HG02759 (cell line): ENCODE data around the gene EPOP.
A peak's percentile ranks its signal among the peaks of the same experiment; 100 is the strongest.

Source experiments
- ATAC-seq: cut with Tn5 transposase; IDR thresholded peaks from one replicate; pipeline ENCODE4 v1.9.1; 2021; ENCODE audit warnings: mild to moderate bottlenecking, moderate library complexity; ENCODE audit not compliant: unreplicated experiment

EPOP gene

DNA sequence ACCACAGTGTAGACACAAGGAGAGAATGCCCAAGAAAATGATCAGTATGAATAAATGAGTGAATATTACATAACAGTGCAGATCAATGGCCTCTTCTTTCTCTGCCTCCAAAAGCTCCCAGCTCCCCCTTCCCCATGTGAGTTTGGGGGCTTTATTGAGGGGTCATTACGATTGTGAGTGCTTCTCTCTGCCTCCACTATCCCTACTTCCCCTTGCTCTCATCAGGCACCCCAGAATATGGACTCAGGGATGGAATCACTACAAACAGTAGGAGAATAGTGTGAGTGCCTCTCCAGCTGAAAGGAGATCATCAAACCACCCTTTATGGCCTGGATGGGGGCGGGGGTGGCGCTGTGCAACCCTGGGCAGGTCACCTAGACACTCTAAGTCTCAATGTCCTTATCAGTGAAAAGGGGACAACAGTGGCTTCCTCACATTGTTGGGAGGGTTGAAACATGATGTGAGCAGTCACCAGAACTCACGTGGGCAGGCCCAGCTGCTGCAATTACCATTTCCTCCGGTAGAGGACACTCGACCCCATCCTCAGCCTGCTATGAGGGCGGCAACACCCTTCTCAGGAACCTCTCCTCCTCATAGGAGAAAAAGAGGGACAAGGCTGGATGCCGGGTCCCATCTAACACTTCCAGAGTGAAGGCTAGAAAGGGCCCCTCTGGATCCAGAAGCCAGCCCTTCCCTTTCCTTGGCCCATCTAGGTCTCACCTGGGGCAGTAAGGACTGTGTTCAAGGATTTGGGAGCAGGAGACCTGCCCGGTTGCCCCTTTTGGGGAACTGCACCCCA, 2.1 kb upstream of the EPOP start:
- ATAC-seq: no peak

DNA sequence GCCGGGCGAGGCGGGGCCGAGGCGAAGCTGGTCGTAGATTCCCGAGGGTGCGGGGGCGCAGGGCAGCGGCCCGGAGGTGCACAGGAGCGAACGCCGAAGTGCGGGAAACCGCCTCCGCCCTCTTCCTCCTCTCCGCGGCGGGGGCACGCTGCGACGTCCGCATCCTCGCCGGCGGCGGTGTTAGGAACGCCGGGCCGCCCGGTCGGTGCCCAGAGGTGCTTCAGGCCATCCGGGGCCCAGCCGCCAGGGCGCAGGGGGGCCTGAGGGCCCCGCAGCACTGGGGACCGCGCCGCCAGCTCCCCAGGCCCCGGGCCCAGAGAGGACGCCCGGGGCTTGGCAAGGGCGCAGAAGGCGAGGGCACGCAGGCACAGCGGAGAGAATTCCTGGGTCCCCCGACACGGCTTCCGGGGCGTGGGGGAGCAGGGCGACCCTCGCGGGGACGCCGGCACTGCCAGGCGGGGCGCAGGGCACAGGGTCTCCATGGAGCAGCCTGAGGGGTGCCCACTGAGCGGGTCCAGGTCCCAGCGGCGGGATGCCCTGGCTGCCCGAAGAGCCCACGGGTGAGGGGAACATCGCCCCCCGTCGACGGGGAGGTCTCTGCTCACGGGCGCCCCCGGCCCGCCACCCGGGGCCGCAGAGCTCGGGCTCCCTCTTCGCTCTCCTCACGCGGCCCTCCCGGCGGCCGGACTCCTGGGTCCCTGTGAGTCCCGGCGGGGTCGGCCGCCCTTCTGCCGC, 576 bp downstream of the EPOP start:
- ATAC-seq: peak; percentile 17

DNA sequence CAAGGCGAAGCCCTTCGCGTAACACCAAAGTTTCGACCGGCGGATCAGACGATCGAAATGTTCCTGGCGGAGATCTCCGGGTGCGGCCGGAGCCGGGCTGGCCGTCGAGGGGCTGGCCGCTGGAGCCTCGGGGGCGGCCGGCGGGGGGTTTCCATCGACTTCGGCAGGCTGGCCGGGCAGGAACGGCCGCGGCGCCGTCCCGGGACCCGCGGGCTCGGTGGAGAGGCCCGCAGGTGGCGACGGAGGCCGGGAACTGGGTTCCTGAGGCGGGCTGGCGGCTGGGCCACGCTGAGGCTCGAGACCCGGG, 1.1 kb downstream of the EPOP start:
- peak; percentile 12 for ATAC-seq

DNA sequence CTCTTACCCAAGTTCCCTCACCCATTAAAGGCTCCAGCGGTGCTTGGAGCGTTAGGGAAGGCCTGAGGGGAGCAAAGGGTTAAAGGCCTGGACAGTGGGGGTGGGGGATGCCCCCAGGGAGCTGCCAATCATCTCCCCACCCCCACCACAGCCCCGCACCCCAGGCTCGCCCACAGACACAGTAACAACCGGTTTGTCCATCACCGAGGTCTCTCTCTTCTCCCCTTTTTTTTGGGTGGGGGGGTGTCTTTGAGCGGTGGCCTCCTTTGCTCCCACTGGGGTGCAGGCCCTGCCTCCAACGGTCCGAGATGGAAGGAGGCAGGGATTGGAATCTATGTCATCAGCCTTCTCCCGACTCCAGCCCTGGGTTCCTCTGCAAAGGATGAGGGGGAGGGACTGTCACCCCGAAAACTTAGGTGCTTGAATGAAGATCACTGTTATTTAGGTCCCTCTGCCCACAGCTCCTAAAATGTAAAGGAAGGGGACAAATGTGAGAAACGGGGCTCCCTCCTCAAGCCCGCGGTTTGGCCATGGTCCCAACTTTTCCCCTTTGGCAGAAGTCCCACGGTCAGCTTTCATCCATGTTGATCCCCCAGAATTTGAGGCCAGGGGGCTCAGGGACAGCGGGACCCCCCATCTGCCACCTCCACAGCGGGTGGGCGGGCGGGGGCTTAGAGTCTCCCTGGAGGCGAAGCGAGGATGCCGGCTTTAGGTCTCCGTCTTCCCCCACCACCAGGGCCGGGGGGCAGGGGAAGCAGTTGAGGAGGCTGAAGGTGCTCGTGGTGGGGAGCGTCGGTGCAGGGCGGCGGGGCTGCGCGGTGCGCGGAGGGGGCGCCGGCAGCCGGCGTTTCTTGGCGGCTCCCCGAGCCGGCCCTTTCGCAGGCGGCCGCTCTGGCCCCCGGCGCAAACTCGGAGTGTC, 1.7 kb downstream of the EPOP start:
- ATAC-seq: no peak

DNA sequence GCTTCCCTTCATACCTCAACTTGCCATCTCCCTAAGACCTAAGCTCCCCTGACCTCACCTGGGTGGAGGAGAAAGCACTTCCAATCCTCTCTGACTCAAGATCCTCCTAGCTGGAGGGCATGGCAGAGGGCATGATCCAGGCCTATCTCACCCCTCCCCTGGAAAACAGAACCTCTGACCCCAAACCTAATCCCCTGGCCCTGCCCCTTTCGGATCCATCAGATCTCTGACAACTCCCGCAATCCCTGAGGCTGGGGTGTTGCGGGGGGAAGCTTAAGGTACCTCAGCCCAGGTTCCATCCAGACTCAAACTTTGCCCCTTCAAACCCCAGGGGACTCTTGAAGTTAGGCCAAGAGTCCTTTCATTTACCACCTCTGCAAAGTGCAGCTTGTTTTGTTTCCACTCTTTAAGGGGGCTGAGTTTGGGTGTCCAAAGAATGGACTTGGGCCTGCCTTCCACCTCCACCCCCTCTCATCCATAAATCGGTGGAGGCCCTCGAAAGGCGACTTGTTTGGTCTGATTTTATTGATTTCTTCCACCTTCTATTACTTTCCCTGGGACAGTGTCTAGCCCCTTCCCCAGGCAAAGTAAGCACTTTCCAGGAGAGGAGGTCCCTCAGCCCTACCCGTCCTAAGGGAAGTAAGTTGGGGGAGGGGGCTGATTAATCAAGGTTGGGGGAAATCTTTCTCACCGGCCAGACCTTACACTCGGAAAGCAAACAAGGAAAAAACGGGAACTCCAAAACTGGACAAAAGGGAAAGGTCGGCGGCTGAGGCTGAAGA, 2.6 kb downstream of the EPOP start:
- ATAC-seq: no peak

DNA sequence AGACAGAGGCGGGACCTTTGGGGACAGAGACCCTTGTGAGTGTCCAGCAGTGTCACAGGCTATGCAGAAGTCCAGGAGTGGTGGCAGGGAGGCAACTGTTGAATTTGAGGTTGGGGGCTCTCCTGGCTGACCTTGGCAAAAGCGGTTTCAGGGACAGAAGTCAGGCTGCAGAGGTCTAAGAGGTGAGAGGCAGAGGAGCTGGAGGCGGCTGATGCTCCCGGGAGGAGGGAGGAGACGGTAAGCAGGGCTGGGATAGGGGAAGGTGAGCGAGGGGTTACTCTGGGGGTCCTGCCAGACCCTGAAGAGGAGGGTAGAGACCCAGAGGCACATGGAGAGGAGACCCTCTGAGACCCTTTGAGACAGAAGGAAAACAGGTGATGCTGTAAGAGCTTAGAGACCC, 5.2 kb downstream of the EPOP start:
- no peak for ATAC-seq

DNA sequence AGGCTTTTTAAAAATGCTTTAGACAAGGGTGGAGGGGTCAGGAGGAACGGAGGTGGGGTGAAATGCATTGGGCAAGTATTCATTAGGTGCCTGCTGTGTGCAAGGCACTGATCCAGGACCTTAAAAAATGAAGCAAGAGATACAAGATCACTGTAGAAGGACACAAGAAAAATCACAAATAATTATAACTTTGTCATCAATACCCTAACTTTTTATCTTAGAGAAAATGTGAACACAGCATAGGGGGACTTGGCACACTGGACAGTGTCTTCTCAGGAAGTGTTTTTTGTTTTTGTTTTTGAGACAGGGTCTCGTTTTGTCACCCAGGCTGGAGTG, 7.0 kb downstream of the EPOP start:
- no peak for ATAC-seq

DNA sequence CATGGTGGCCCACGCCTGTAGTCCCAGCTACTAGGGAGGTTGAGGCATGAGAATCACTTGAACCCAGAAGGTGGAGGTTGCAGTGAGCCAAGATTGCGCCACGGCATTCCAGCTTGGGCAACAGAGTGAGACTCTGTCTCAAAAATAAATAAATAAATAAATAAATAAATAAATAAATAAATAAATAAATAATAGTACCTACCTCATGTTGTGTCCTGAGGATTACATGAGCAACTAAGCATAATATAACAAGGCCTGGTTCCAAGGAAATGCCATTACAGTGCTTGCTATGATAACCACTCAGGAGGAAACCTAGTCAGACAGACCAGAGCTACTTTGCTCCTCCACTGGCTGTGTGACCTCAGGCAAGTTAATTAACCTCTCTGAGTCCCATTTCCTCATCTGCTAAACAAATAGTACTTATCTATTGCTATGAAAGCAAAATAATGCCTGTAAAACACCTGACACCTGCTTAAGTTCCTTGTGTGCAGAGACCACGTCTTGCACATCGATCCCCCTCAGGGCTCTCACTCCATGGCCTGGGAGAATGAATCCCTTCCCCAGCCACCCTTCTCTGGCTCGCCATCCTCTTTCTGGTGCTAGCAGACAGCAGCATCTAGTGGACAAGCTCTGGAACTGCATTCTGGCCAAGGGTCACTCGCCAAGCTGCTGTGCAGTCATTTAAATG, 7.5 kb downstream of the EPOP start:
- ATAC-seq: no peak

DNA sequence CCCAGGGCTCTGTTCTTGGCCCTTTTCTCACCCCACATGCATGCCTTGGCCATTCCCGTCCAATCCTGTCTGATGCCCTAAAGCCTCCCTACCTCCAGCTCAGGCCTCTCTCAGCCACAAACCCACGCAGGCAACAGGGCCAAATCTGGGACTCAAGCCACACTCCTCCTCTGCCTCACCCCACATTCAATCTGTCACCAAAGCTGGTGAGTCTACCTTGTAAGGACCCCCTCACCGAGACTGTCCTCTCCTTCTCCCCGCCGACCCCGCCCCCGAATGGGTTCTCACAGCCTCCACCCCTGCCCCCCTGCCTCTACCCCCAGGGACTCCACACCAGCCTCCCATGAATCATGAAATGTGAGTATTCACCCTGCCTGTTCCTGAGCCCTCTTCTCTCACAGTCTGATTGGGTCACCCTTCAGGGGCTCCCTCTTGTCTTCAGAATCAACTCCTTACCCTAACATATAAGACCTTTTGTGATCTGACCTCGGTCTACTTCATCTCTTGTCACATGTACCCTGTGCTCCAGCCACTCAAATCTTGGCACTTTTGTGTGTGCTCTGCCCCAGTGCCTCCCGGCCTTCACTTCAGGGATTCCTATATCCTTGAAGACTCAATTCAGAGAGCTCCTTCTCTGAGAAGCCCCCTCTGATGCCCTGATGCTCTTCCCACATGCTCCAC, 10.7 kb downstream of the EPOP start:
- no peak for ATAC-seq

DNA sequence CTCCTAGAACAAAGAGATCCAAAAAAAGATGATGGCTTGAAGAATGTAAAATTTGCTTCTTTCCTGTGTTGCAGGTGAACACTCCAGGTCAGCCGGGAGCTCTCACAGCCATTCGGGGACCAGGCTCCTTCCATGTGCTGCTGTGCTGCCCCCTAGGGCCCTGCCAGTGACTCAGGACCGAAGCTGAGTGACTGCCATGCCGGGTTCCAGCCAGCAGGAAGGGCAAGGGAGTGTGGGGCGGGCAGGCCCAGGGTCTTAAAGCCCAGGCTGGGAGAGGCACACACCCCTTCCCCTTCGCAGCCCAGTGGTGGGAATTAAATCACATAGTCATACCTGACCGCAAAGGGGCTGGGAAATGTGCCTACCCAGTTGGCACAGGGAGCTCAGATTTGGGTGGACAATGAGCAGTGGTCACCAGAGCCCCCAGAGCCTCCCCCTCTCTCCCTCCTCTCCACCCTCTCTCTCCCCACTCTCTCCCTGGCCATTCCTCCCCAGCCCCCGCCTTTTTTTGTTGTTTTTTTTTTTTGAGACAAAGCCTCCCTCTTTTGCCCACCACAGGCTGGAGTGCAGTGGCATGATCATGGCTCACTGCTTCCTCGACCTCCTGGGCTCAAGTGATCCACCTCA, 11.5 kb downstream of the EPOP start:
- no peak for ATAC-seq

DNA sequence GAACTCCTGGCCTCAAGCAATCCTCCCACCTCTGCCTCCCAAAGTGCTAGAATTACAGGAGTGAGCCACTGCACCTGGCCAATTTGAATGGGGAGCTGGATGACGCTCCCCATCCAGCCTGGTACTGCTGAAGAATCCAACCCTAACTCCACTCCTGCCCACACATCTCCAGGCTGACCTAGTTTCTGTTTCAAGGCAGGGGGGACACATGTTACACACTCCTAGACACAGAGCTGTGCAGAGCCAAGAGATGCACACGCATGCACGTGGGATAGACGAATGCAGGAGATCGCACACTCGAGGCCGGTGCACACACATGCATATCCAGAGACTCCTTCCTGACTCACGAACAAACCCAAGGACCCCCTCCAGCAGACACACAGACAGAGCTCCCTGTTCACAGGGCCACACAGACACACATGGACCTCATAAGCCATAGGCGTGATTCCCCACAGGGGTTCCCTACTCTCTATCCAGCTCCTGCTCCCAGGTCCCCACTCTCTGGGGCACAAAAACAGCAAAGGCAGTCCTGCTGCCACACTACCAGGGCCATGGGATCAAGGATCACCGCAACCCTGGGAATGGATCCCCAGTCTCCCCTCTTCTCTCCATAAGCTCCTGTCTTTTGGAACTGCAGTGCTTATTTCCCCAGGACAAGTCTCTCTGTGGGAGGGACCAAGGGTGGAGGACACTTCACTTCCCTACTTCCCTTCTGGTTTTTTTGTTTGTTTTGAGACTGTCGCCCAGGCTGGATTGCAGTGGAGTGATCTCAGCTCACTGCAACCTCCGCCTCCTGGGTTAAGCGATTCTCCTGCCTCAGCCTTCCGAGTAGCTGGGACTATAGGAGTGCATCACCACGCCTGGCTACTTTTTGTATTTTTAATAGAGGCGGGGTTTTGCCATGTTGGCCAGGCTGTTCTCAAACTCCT, 14.4 kb downstream of the EPOP start:
- no peak for ATAC-seq

DNA sequence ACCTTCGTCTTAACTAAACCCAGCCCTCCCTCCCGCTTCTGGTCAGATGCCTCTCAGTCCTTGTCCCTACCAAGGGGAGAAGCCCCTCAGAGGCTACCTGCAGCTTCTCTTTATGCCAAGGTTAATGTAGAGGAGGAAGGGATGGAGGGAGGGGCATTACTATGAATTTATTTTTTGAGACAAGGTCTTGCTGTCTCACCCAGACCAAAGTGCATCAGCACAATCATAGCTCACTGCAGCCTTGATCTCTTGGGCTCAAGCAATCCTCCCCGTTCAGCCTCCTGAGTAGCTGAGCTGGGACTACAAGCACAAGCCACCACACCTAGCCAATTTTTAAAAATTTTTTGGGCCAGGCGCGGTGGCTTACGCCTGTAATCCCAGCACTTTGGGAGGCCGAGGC, 15.3 kb downstream of the EPOP start:
- no peak for ATAC-seq

DNA sequence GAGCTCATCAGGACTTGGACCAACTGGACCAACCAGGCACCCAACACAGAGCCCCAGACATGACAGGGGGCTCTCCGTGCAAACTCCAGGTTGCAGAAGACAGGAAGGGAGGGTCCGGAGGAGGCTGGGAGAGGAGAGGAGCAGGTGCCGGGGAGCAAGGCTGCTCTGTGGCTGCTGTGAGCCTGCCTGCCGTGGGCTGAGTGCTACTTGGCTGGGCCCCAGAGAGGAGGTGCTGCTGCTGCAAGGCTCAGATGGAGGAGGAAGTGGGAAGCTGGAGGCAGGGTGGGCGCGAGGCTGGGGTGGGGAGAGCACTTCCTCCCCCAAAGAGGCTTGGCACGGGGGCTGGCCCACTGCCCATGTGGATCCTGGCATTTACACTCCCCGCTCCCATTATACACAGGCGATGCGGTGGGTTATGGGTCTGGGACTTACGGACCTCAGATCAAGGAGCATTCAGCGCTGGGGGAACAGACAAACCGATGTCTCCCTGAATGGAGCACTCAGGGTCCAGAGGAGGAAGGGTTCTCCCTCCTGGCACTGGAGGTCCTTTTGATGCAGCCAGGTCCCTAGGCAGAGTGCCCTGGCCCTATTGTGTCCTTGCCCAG, 15.9 kb downstream of the EPOP start:
- ATAC-seq: no peak

DNA sequence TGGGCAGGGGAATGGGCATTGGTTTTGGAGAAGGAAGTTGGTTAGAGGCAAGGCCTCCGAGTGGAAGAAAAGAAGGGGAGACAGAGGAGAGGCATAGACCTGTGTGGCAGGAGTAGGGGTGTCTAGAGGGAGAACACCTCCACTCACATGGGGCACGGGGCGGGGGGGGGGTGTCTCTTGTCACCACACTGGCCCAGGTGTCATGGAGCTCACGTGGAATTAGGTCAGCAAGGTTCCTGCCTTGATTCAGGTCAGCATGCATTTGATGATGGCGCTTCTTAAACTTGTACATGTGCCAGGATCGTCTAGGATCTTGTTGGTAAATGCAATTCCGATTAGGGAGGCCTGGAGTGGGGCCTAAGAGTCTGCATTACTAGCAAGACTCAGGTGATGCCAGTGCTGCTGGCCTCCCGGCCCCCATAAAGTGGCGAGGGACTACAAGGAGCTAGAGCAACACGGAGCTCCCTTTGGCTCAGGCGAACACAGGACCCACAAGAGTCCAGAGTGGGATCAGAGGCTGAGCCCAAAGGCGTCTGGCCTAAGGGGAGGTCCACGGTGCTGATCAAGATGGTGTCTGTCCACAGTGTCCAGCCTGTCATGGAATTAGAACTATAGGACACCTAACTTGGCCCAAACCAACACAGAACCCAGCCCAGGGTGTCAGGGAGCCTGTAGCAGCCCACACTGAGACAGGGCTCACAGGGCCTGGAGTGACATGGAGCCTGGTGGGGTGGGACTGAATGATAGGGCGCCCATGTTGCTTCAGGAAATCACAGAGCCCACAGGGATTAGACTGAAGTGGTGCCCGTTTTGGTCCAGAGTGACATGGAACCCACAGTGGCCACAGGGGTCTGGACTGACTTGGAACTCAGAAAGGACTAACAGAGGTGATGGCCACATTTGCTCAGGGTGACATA, 16.7 kb downstream of the EPOP start:
- ATAC-seq: no peak

DNA sequence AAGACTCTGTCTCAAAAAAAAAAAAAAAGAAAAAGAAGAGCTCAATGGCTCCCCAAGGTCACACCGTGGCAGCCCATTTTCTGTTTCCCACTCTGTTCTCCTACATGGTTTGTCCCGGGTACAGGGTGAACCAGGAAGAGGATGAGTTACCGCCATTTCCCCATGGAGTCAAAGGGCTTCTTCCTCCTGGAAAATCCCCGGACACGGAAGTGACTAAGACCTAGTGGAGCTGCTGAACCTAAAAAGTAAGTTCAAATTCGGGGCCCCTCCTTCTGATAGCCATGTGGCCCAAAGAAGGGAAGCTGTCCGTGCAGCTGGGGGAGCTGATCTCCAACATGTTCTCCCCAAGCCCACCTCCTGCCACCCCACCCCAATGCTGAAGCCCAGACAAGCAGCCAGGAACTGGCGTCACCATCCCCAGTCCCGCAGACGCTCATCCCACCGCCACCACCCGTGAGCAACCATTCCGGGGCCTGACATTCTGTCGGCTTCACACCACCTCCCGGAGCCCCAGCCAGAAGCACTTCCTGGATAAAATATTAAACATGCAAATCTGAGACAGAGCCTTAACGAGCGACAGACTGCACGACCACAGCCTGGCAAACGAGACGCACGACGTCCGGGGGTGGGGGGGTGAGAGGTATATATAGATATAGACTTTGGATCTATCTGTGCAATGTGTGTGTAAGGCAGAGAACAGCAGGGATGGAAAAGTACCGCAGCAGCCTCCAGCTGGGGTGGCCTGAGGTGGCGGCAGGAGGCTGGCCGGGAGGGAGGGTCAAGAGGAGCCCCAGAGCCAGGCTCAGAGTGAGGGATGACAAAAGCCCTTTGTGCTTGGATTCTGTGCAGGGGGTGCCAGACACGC, 17.6 kb downstream of the EPOP start:
- ATAC-seq: no peak
